Activated B cell treated with CpG ODN at 0.5 μM for 24 hours (primary cell): Measurements from ENCODE around the gene INTS4. TPM values are rescaled to one million over a fixed set of nuclear protein-coding genes. Genes with fewer than 3 reads are reported as not detected.
A peak's percentile ranks its signal among the peaks of the same experiment; 100 is the strongest.
"Not testable (repeated sequence)": the region's sequence is repeated elsewhere in the genome, so short reads cannot be mapped to it uniquely, and the experiment has no call there.

ENCODE experiments used
- ATAC-seq: fragments of 200-7000 bp; cut with Tn5 transposase; one replicate; pipeline ENCODE4 v1.10.0; 2021; ENCODE audit warnings: low read depth, mild to moderate bottlenecking, moderate library complexity
- CTCF ChIA-PET: fragments of 350-600 bp; sonication (Branson Sonifier 250); formaldehyde crosslinking; loops from one replicate; lab custom pipeline; 2021; ENCODE audit warnings: antibody characterized with exemption; lab: Charles Lee
- POLR2A ChIA-PET: fragments of 350-600 bp; sonication (Branson Sonifier 250); formaldehyde crosslinking; loops from one replicate; lab custom pipeline; 2021; ENCODE audit warnings: antibody characterized with exemption; lab: Charles Lee
- DNase-seq: peaks from one replicate; pipeline ENCODE4 v3.0.0; 2022
- H3K27ac Mint-ChIP-seq: one replicate; pipeline ENCODE4 v1.8.0; 2020; ENCODE audit warnings: mixed read lengths
- H3K27me3 Mint-ChIP-seq: one replicate; pipeline ENCODE4 v1.8.0; 2021; ENCODE audit warnings: mixed read lengths
- H3K36me3 Mint-ChIP-seq: one replicate; pipeline ENCODE4 v1.8.0; 2021; ENCODE audit warnings: low read depth, mixed read lengths
- H3K4me1 Mint-ChIP-seq: one replicate; pipeline ENCODE4 v1.8.0; 2021; ENCODE audit warnings: mixed read lengths
- H3K4me3 Mint-ChIP-seq: one replicate; pipeline ENCODE4 v1.8.0; 2020; ENCODE audit warnings: mild to moderate bottlenecking, mixed read lengths
- H3K9me3 Mint-ChIP-seq: one replicate; pipeline ENCODE4 v1.8.0; 2020; ENCODE audit warnings: mixed read lengths
- CTCF ChIP-seq: fragments of 200-600 bp; IDR thresholded peaks from one replicate; pipeline ENCODE4 v1.8.0; 2022; ENCODE audit warnings: antibody characterized with exemption, mild to moderate bottlenecking
- intact Hi-C: fragments of 100-400 bp; cut with micrococcal nuclease; formaldehyde crosslinking; loops from one replicate; pipeline ENCODE4 v1.15.1; 2024
- total RNA-seq: library from RNA; stranded (reverse); gene quantifications from 2 replicates; pipeline ENCODE4 v1.2.3, GENCODE V29; 2022

Gene INTS4
- total RNA-seq, result 61.8 and 62.3 TPM in 2 replicates

GRCh38 chr11:77994434-77995362, at the start of gene INTS4:
Gene INTS4, minus strand, starts transcription at chr11:77994668. Its CDS starts 25 bp downstream, at chr11:77994643.
- Mint-ChIP-seq H3K9me3 (no peaks in the 10 kb centered on the region), H3K27me3 (no peaks in the 10 kb centered on the region), H3K36me3 (peaks cover 16% of the 10 kb centered on the region), H3K4me1 (peaks cover 45% of the 10 kb centered on the region), H3K4me3 (peak within 1 kb of the TSS; percentile 94), H3K27ac (peak within 1 kb of the TSS; percentile 97)
- POLR2A ChIA-PET, result interaction anchor here (0.5 to 2.5 kb wide), 14 partner anchors 26 to 1550 kb away, joined by 3 to 23 read pairs (median 4); partner anchors contain the start of genes AAMDC, ALG8, EMSY and GAB2
- TF ChIP-seq CTCF, result no peak
- peak; percentile 96 for ATAC-seq
- intact Hi-C loops, result loop anchor here (1.0 to 10.0 kb wide), 10 partner anchors 52 to 1443 kb away; partner anchors contain the start of genes ALG8, CLNS1A, GAB2 and KCTD21
- CTCF ChIA-PET, result interaction anchor here (1.0 to 1.6 kb wide), 4 partner anchors 52 to 570 kb away, joined by 3 to 7 read pairs (median 6); no protein-coding TSS in a partner anchor
- DNase-seq, result peak; percentile 90

- DNase-seq (no peak), ATAC-seq (no peak)
- Mint-ChIP-seq H3K27me3 (peaks cover 5% of the 10 kb centered on the region), H3K36me3 (no peaks in the 10 kb centered on the region), H3K4me1 (peaks cover 14% of the 10 kb centered on the region), H3K27ac (no peak overlapping the region), H3K4me3 (no peak overlapping the region), H3K9me3 (no peaks in the 10 kb centered on the region)
- no peak for TF ChIP-seq CTCF
- ChIA-PET CTCF (no interaction called here), POLR2A (interaction anchor here (0.6 to 0.7 kb wide), 2 partner anchors 12 to 45 kb away, joined by 3 to 4 read pairs; no protein-coding TSS in a partner anchor)
- intact Hi-C loops, result no loop called here
Observed at GRCh38 chr11:78041843-78042440, 47.5 kb upstream of the INTS4 start.

- H3K36me3 Mint-ChIP-seq, CTCF ChIA-PET, H3K9me3 Mint-ChIP-seq, H3K4me3 Mint-ChIP-seq, H3K27ac Mint-ChIP-seq, H3K27me3 Mint-ChIP-seq, ATAC-seq, DNase-seq, intact Hi-C loops: not testable (repeated sequence)
- H3K4me1 Mint-ChIP-seq, result peaks cover 14% of the 10 kb centered on the region
- POLR2A ChIA-PET, result interaction anchor here (0.6 kb wide), 1 partner anchor 12 kb away, joined by 4 read pairs; no protein-coding TSS in a partner anchor
Observed at GRCh38 chr11:78041380-78041719, 46.9 kb upstream of the INTS4 start.

GRCh38 chr11:78040691-78041379, 46.4 kb upstream of the INTS4 start:
- no peak overlapping the region for H3K27ac Mint-ChIP-seq
- CTCF ChIA-PET, result no interaction called here
- POLR2A ChIA-PET, result no interaction called here
- no peaks in the 10 kb centered on the region for H3K36me3 Mint-ChIP-seq
- H3K4me1 Mint-ChIP-seq, result peaks cover 11% of the 10 kb centered on the region
- no peak overlapping the region for H3K4me3 Mint-ChIP-seq
- DNase-seq (no peak), ATAC-seq (no peak)
- H3K9me3 Mint-ChIP-seq, result no peaks in the 10 kb centered on the region
- intact Hi-C loops, result no loop called here
- H3K27me3 Mint-ChIP-seq, result peaks cover 5% of the 10 kb centered on the region
- TF ChIP-seq CTCF, result no peak

GRCh38 chr11:78039919-78040671, 45.6 kb upstream of the INTS4 start:
- no peaks in the 10 kb centered on the region for H3K36me3 Mint-ChIP-seq
- H3K27ac Mint-ChIP-seq, result no peak overlapping the region
- ChIA-PET CTCF (no interaction called here), POLR2A (no interaction called here)
- no peaks in the 10 kb centered on the region for H3K9me3 Mint-ChIP-seq
- TF ChIP-seq CTCF, result no peak
- H3K27me3 Mint-ChIP-seq, result peaks cover 5% of the 10 kb centered on the region
- no peak for DNase-seq
- ATAC-seq, result no peak
- intact Hi-C loops, result no loop called here
- H3K4me3 Mint-ChIP-seq, result no peak overlapping the region
- H3K4me1 Mint-ChIP-seq, result peaks cover 8% of the 10 kb centered on the region
